HG03139 (cell line): ENCODE data around the gene ZPLD1.

Experiments used
- ATAC-seq: cut with Tn5 transposase; IDR thresholded peaks from one replicate; pipeline ENCODE4 v1.9.1; 2021; ENCODE audit not compliant: unreplicated experiment

Gene ZPLD1

GRCh38 chr3:102525624-102526023, 90.8 kb downstream of the ZPLD1 start:
- peak; percentile 66 for ATAC-seq

- no peak for ATAC-seq
Observed at GRCh38 chr3:102526865-102527264, 92.0 kb downstream of the ZPLD1 start.

- ATAC-seq: no peak
Observed at GRCh38 chr3:102528727-102529126, 93.9 kb downstream of the ZPLD1 start.
